ENCODE data around the gene THRB. TPM values are rescaled to one million over a fixed set of nuclear protein-coding genes. Genes with fewer than 3 reads are reported as not detected.

The THRB gene
- total RNA-seq, 4 donors from 2014 or later = 9.8 to 52.4 (median 31.3) TPM

GRCh38 chr3:24288496-24289236 lies 206.0 kb downstream of the THRB start:
- no peaks in the 10 kb centered on the region for H3K9me3 ChIP-seq
- no peaks in the 10 kb centered on the region for H3K27me3 ChIP-seq
- 59 to 61% methylated on average over 7 to 8 of the region's 8 CpGs for WGBS, 2 donors (ENCODE audit: low coverage in 1 of 2)
- no peaks in the 10 kb centered on the region for H3K36me3 ChIP-seq
- no peak overlapping the region for H3K4me3 ChIP-seq
- intact Hi-C loops (cut with DNase I; ENCODE audit: low total_unique reads) (loop anchor here (2.0 kb wide), 1 partner anchor 24 kb away; no protein-coding TSS in a partner anchor), in situ Hi-C loops (cut with MboI; ENCODE audit: low pct_ligation_motif_present in 1 of 4, low pct_unique_long_range_greater_than_20kb in 1 of 4, low sequenced_read_pairs in 3 of 4) (no loop called here)
- peak; percentile 11 for DNase-seq
- H3K4me1 ChIP-seq = peaks cover 0 to 33% (median 12%) of the 10 kb centered on the region in 4 donors
- TF ChIP-seq POLR2AphosphoS5 (IDR thresholded peaks at IDR 0.05) (peak in 2 of 3 donors; percentile 11 to 32), POLR2A (IDR thresholded peaks at IDR 0.05) (no peak)
- peak overlapping the region; percentile 54 to 76 (median 66) for H3K27ac ChIP-seq

GRCh38 chr3:24287755-24288450 lies 206.7 kb downstream of the THRB start:
- in situ Hi-C loops (cut with MboI; ENCODE audit: low pct_ligation_motif_present in 1 of 4, low pct_unique_long_range_greater_than_20kb in 1 of 4, low sequenced_read_pairs in 3 of 4) = no loop called here
- H3K36me3 ChIP-seq = no peaks in the 10 kb centered on the region
- peak; percentile 17 for DNase-seq
- WGBS, 2 donors (ENCODE audit: low coverage in 1 of 2) = 49 to 52% methylated on average over 2 to 3 of the region's 3 CpGs
- intact Hi-C loops (cut with DNase I; ENCODE audit: low total_unique reads) = loop anchor here (2.0 kb wide), 1 partner anchor 23 kb away; no protein-coding TSS in a partner anchor
- H3K27me3 ChIP-seq = no peaks in the 10 kb centered on the region
- H3K27ac ChIP-seq = peak overlapping the region; percentile 54 to 76 (median 66)
- H3K4me1 ChIP-seq = peaks cover 0 to 33% (median 12%) of the 10 kb centered on the region in 4 donors
- no peak for TF ChIP-seq POLR2A (IDR thresholded peaks at IDR 0.05)
- no peak for TF ChIP-seq EP300 (IDR thresholded peaks at IDR 0.05; ENCODE audit: low read depth)
- TF ChIP-seq POLR2AphosphoS5 (IDR thresholded peaks at IDR 0.05) = peak in 2 of 3 donors; percentile 33 to 44
- H3K9me3 ChIP-seq = no peaks in the 10 kb centered on the region
- H3K4me3 ChIP-seq = no peak overlapping the region

- H3K27ac ChIP-seq = peak overlapping the region in 2 of 4 donors; percentile 73 to 76
- no peak for DNase-seq
- WGBS, 2 donors (ENCODE audit: low coverage in 1 of 2) = 80% methylated on average over 1 to 3 of the region's 3 CpGs
- in situ Hi-C loops (cut with MboI; ENCODE audit: low pct_ligation_motif_present in 1 of 4, low pct_unique_long_range_greater_than_20kb in 1 of 4, low sequenced_read_pairs in 3 of 4) = no loop called here
- no peaks in the 10 kb centered on the region for H3K9me3 ChIP-seq
- no peaks in the 10 kb centered on the region for H3K27me3 ChIP-seq
- intact Hi-C loops (cut with DNase I; ENCODE audit: low total_unique reads) = no loop called here
- peaks cover 0 to 33% (median 12%) of the 10 kb centered on the region in 4 donors for H3K4me1 ChIP-seq
- H3K4me3 ChIP-seq = no peak overlapping the region
- no peaks in the 10 kb centered on the region for H3K36me3 ChIP-seq
- TF ChIP-seq EP300 (IDR thresholded peaks at IDR 0.05; ENCODE audit: low read depth) (no peak), POLR2A (IDR thresholded peaks at IDR 0.05) (no peak), POLR2AphosphoS5 (IDR thresholded peaks at IDR 0.05) (no peak), CTCF (IDR thresholded peaks at IDR 0.05) (no peak)
Observed at GRCh38 chr3:24286405-24286804, 208.2 kb downstream of the THRB start.

GRCh38 chr3:24278543-24278942 lies 216.1 kb downstream of the THRB start:
- Histone ChIP-seq H3K4me1 (peaks cover 0 to 7% (median 2%) of the 10 kb centered on the region in 4 donors), H3K9me3 (no peaks in the 10 kb centered on the region), H3K4me3 (no peak overlapping the region), H3K27ac (no peak overlapping the region), H3K36me3 (no peaks in the 10 kb centered on the region), H3K27me3 (no peaks in the 10 kb centered on the region)
- intact Hi-C loops (cut with DNase I; ENCODE audit: low total_unique reads) (no loop called here), in situ Hi-C loops (cut with MboI; ENCODE audit: low pct_ligation_motif_present in 1 of 4, low pct_unique_long_range_greater_than_20kb in 1 of 4, low sequenced_read_pairs in 3 of 4) (no loop called here)
- 58 to 71% methylated on average over 1 of the region's 1 CpG for WGBS, 2 donors (ENCODE audit: low coverage in 1 of 2)
- DNase-seq = no peak
- no peak for TF ChIP-seq EP300 (IDR thresholded peaks at IDR 0.05; ENCODE audit: low read depth)
- TF ChIP-seq CTCF (IDR thresholded peaks at IDR 0.05) = no peak
- no peak for TF ChIP-seq POLR2A (IDR thresholded peaks at IDR 0.05)
- no peak for TF ChIP-seq POLR2AphosphoS5 (IDR thresholded peaks at IDR 0.05)

GRCh38 chr3:24273491-24273890 lies 221.2 kb downstream of the THRB start:
- in situ Hi-C loops (cut with MboI; ENCODE audit: low pct_ligation_motif_present in 1 of 4, low pct_unique_long_range_greater_than_20kb in 1 of 4, low sequenced_read_pairs in 3 of 4) = loop anchor here (25.0 kb wide), 3 partner anchors 214 to 389 kb away; partner anchors contain the start of gene THRB (in 1 of the 4)
- H3K27me3 ChIP-seq = no peaks in the 10 kb centered on the region
- 50 to 65% methylated on average over 2 of the region's 2 CpGs for WGBS, 2 donors (ENCODE audit: low coverage in 1 of 2)
- H3K27ac ChIP-seq = no peak overlapping the region
- peaks cover 0 to 14% (median 2%) of the 10 kb centered on the region in 4 donors for H3K4me1 ChIP-seq
- H3K36me3 ChIP-seq = no peaks in the 10 kb centered on the region
- DNase-seq = no peak
- no peak overlapping the region for H3K4me3 ChIP-seq
- no peaks in the 10 kb centered on the region for H3K9me3 ChIP-seq
- intact Hi-C loops (cut with DNase I; ENCODE audit: low total_unique reads) = no loop called here
- TF ChIP-seq POLR2A (IDR thresholded peaks at IDR 0.05) = no peak
- TF ChIP-seq CTCF (IDR thresholded peaks at IDR 0.05) = no peak
- TF ChIP-seq POLR2AphosphoS5 (IDR thresholded peaks at IDR 0.05) = no peak
- TF ChIP-seq EP300 (IDR thresholded peaks at IDR 0.05; ENCODE audit: low read depth) = no peak
